Vagina (tissue), 2 donors: ENCODE results near the gene REPS1. TPM values are rescaled to one million over a fixed set of nuclear protein-coding genes. Genes with fewer than 3 reads are reported as not detected.

Experiments
- DNase-seq, 2 donors: peaks; one replicate each; pipeline ENCODE4 v3.0.0-alpha.2; 2017; ENCODE audit errors: extremely low spot score in 2 of 2
- H3K27ac ChIP-seq: fragments of 200-600 bp; sonication (generic); one replicate; pipeline ENCODE4 v1.5.1; 2019
- H3K27me3 ChIP-seq: fragments of 200-600 bp; sonication (generic); one replicate; pipeline ENCODE4 v1.5.1; 2019
- H3K36me3 ChIP-seq, 2 donors: fragments of 200-600 bp; sonication (generic); one replicate each; pipeline ENCODE4 v1.5.1; 2017 to 2019
- H3K4me1 ChIP-seq: fragments of 200-600 bp; sonication (generic); one replicate; pipeline ENCODE4 v1.5.1; 2019
- H3K4me3 ChIP-seq, 2 donors: fragments of 200-600 bp; sonication (generic); 1 replicate in 1 of 2; 2 replicates in 1 of 2; pipeline ENCODE4 v1.5.1; 2016 to 2019
- H3K9me3 ChIP-seq: fragments of 200-600 bp; sonication (generic); one replicate; pipeline ENCODE4 v1.5.1; 2019
- CTCF ChIP-seq, 3 experiments: fragments of 450-650 bp in 2 of 3; fragments of 200-600 bp in 1 of 3; sonication (generic) in 1 of 3; IDR thresholded peaks; one replicate each; pipeline ENCODE4 v1.5.1; 2017 to 2019; ENCODE audit warnings: antibody characterized with exemption in 3 of 3, mild to moderate bottlenecking in 2 of 3, moderate library complexity in 2 of 3
- POLR2A ChIP-seq, 2 donors: fragments of 450-650 bp; IDR thresholded peaks; one replicate each; pipeline ENCODE4 v1.6.1; 2017; ENCODE audit warnings: antibody characterized with exemption in 2 of 2, mild to moderate bottlenecking in 2 of 2, moderate library complexity in 2 of 2
- POLR2AphosphoS5 ChIP-seq, 2 donors: sonication (generic); formaldehyde crosslinking; IDR thresholded peaks; one replicate each; pipeline ENCODE4 v1.9.0; 2017; ENCODE audit warnings: antibody characterized with exemption in 2 of 2, mild to moderate bottlenecking in 2 of 2, low read depth in 1 of 2; ENCODE audit not compliant: insufficient read depth in 1 of 2
- intact Hi-C: fragments of 100-400 bp; cut with DNase I; formaldehyde crosslinking; loops from one replicate; pipeline ENCODE4 v1.15.1; 2023
- total RNA-seq: library from RNA; depleted of rRNA; stranded (reverse); fragments of >200 nt; gene quantifications from one replicate; pipeline ENCODE4 v1.2.3, GENCODE V29; 2016

REPS1 gene
- total RNA-seq, 1 donor from 2014 or later: 96.5 TPM

- no peak for TF ChIP-seq CTCF (IDR thresholded peaks at IDR 0.05)
- no peak for TF ChIP-seq POLR2AphosphoS5 (IDR thresholded peaks at IDR 0.05; ENCODE audit: insufficient read depth in 1 of 2, low read depth in 1 of 2)
- no peak for TF ChIP-seq POLR2A (IDR thresholded peaks at IDR 0.05)
- no peak for DNase-seq
- no peak overlapping the region for H3K4me3 ChIP-seq
- H3K36me3 ChIP-seq: no peaks in the 10 kb centered on the region
- no peaks in the 10 kb centered on the region for H3K4me1 ChIP-seq
- H3K9me3 ChIP-seq: no peaks in the 10 kb centered on the region
- no peak overlapping the region for H3K27ac ChIP-seq
- intact Hi-C loops: no loop called here
- H3K27me3 ChIP-seq: no peaks in the 10 kb centered on the region
Observed at GRCh38 chr6:139019722-139020121, 31.7 kb upstream of the REPS1 start.

- intact Hi-C loops: no loop called here
- Histone ChIP-seq H3K36me3 (no peaks in the 10 kb centered on the region), H3K4me3 (no peak overlapping the region), H3K9me3 (no peaks in the 10 kb centered on the region), H3K27me3 (no peaks in the 10 kb centered on the region), H3K4me1 (no peaks in the 10 kb centered on the region), H3K27ac (no peak overlapping the region)
- TF ChIP-seq CTCF (IDR thresholded peaks at IDR 0.05) (no peak), POLR2AphosphoS5 (IDR thresholded peaks at IDR 0.05; ENCODE audit: insufficient read depth in 1 of 2, low read depth in 1 of 2) (no peak), POLR2A (IDR thresholded peaks at IDR 0.05) (no peak)
- no peak for DNase-seq
Observed at GRCh38 chr6:139017227-139017626, 29.2 kb upstream of the REPS1 start.

GRCh38 chr6:139016337-139017213 is 28.5 kb upstream of the REPS1 start:
- no peak for TF ChIP-seq POLR2AphosphoS5 (IDR thresholded peaks at IDR 0.05; ENCODE audit: insufficient read depth in 1 of 2, low read depth in 1 of 2)
- H3K9me3 ChIP-seq: no peaks in the 10 kb centered on the region
- no peaks in the 10 kb centered on the region for H3K27me3 ChIP-seq
- no peaks in the 10 kb centered on the region for H3K4me1 ChIP-seq
- DNase-seq: no peak
- no peak overlapping the region for H3K4me3 ChIP-seq
- H3K27ac ChIP-seq: no peak overlapping the region
- no peaks in the 10 kb centered on the region for H3K36me3 ChIP-seq
- intact Hi-C loops: no loop called here

- TF ChIP-seq CTCF (IDR thresholded peaks at IDR 0.05): no peak
- no peak for TF ChIP-seq POLR2AphosphoS5 (IDR thresholded peaks at IDR 0.05; ENCODE audit: insufficient read depth in 1 of 2, low read depth in 1 of 2)
- TF ChIP-seq POLR2A (IDR thresholded peaks at IDR 0.05): no peak
- Histone ChIP-seq H3K9me3 (no peaks in the 10 kb centered on the region), H3K27me3 (no peaks in the 10 kb centered on the region), H3K4me1 (no peaks in the 10 kb centered on the region), H3K27ac (no peak overlapping the region), H3K4me3 (no peak overlapping the region), H3K36me3 (no peaks in the 10 kb centered on the region)
- no peak for DNase-seq
- intact Hi-C loops: no loop called here
Observed at GRCh38 chr6:139014945-139015344, 26.9 kb upstream of the REPS1 start.

GRCh38 chr6:139013185-139013800 is 25.2 kb upstream of the REPS1 start:
- intact Hi-C loops: no loop called here
- Histone ChIP-seq H3K9me3 (no peaks in the 10 kb centered on the region), H3K4me3 (no peak overlapping the region), H3K36me3 (no peaks in the 10 kb centered on the region), H3K27ac (no peak overlapping the region), H3K27me3 (no peaks in the 10 kb centered on the region), H3K4me1 (no peaks in the 10 kb centered on the region)
- TF ChIP-seq POLR2AphosphoS5 (IDR thresholded peaks at IDR 0.05; ENCODE audit: insufficient read depth in 1 of 2, low read depth in 1 of 2) (no peak), POLR2A (IDR thresholded peaks at IDR 0.05) (no peak), CTCF (IDR thresholded peaks at IDR 0.05) (no peak)
- DNase-seq: no peak
